Endothelial cell of umbilical vein (primary cell): Measurements from ENCODE around the gene RHOV. TPM values are rescaled to one million over a fixed set of nuclear protein-coding genes. Genes with fewer than 3 reads are reported as not detected.

Experiments used
- BruUV-seq: library from RNA; stranded (reverse); fragments of 400-500 nt; replicated peaks from 2 replicates; lab custom pipeline; 2021; lab: Mats Ljungman, UMichigan
- CTCF ChIA-PET: fragments of 300-600, 350-600 bp; sonication (Branson Sonifier 250); formaldehyde crosslinking; loops from one replicate; lab custom pipeline; 2021; ENCODE audit warnings: antibody characterized with exemption, inconsistent platforms; lab: Charles Lee
- POLR2A ChIA-PET: fragments of 300-600, 350-600 bp; sonication (Branson Sonifier 250); formaldehyde crosslinking; loops from one replicate; lab custom pipeline; 2021; ENCODE audit warnings: antibody characterized with exemption, inconsistent platforms; lab: Charles Lee
- DNase-seq: peaks from one replicate; pipeline ENCODE4 v3.0.0-alpha.2; 2011; ENCODE audit warnings: low read depth, low spot score
- FAIRE-seq: peaks from 2 replicates; lab custom pipeline; 2011; peaks lifted over from hg19 to GRCh38; lab: Jason Lieb, UNC
- H2AFZ ChIP-seq: 2 replicates; pipeline ENCODE4 v1.6.0; 2012; ENCODE audit warnings: low read depth, low read length, control low read depth, inconsistent platforms
- H3K27ac ChIP-seq: 2 replicates; pipeline ENCODE4 v1.5.1; 2011; ENCODE audit warnings: low read depth, mild to moderate bottlenecking, control low read depth, low read length, moderate library complexity; ENCODE audit not compliant: insufficient read depth
- H3K27me3 ChIP-seq, 2 experiments: 2 replicates each; pipeline versions ENCODE4 v1.6.0 to v1.6.1; 2011; ENCODE audit warnings: low read length in 2 of 2, mixed read lengths in 1 of 2; ENCODE audit not compliant: control insufficient read depth in 2 of 2, insufficient read depth in 2 of 2
- H3K36me3 ChIP-seq, 2 experiments: 2 replicates in 1 of 2; 3 replicates in 1 of 2; pipeline ENCODE4 v1.5.1; 2011; ENCODE audit warnings: low read length in 2 of 2, mild to moderate bottlenecking in 1 of 2, moderate library complexity in 1 of 2; ENCODE audit not compliant: control insufficient read depth in 2 of 2, insufficient read depth in 2 of 2; ENCODE audit errors: extremely low read depth in 1 of 2
- H3K4me1 ChIP-seq: 3 replicates; pipeline ENCODE4 v1.5.1; 2011; ENCODE audit warnings: mild to moderate bottlenecking, low read length; ENCODE audit not compliant: control insufficient read depth, insufficient read depth; ENCODE audit errors: extremely low read depth
- H3K4me2 ChIP-seq: 2 replicates; pipeline ENCODE4 v1.6.1; 2011; ENCODE audit warnings: low read length, control low read depth, mixed read lengths; ENCODE audit not compliant: insufficient read depth
- H3K4me3 ChIP-seq, 3 experiments: fragments of 200-600 bp in 1 of 3; sonication (generic), shearing (Covaris generic) in 1 of 3; replicated peaks in 1 of 3; 2 replicates each; pipeline ENCODE4 v1.5.1; 2011 to 2016; ENCODE audit warnings: control low read depth in 3 of 3, low read length in 3 of 3, mild to moderate bottlenecking in 2 of 3, inconsistent platforms in 1 of 3, low read depth in 1 of 3, moderate library complexity in 1 of 3; ENCODE audit not compliant: insufficient read depth in 1 of 3
- H3K79me2 ChIP-seq: 2 replicates; pipeline ENCODE4 v1.6.0; 2012; ENCODE audit warnings: low read length, inconsistent platforms; ENCODE audit not compliant: control insufficient read depth, insufficient read depth
- H3K9ac ChIP-seq: replicated peaks from 2 replicates; pipeline ENCODE3; 2011; ENCODE audit warnings: low read length, control low read depth; ENCODE audit not compliant: insufficient read depth; ENCODE audit errors: extremely low read depth
- H3K9me1 ChIP-seq: replicated peaks from 3 replicates; pipeline ENCODE4 v1.6.0; 2011; ENCODE audit warnings: mild to moderate bottlenecking, low read length; ENCODE audit not compliant: control insufficient read depth, insufficient read depth; ENCODE audit errors: extremely low read depth
- H3K9me3 ChIP-seq: replicated peaks from 2 replicates; pipeline ENCODE4 v1.5.1; 2012; ENCODE audit warnings: low read length, inconsistent platforms; ENCODE audit not compliant: control insufficient read depth, insufficient read depth
- H4K20me1 ChIP-seq: replicated peaks from 2 replicates; pipeline ENCODE3; 2011; ENCODE audit warnings: mild to moderate bottlenecking, low read length; ENCODE audit not compliant: control insufficient read depth, insufficient read depth; ENCODE audit errors: extremely low read depth
- EZH2 ChIP-seq: IDR thresholded peaks from 2 replicates; pipeline ENCODE4 v1.6.1; 2012; ENCODE audit warnings: borderline replicate concordance, low read depth, mild to moderate bottlenecking, moderate library complexity, low read length, inconsistent platforms; ENCODE audit not compliant: severe bottlenecking
- FOS ChIP-seq: IDR thresholded peaks from 2 replicates; pipeline ENCODE4 v1.6.1; 2011; ENCODE audit warnings: mild to moderate bottlenecking, low read length, moderate library complexity, borderline replicate concordance; ENCODE audit not compliant: insufficient read depth
- GATA2 ChIP-seq: IDR thresholded peaks from 2 replicates; pipeline ENCODE4 v1.7.0; 2011; ENCODE audit warnings: low read depth, mild to moderate bottlenecking, moderate library complexity, mixed read lengths, low read length; ENCODE audit not compliant: insufficient read length, insufficient read depth
- JUN ChIP-seq: IDR thresholded peaks from 2 replicates; pipeline ENCODE4 v1.6.1; 2011; ENCODE audit warnings: borderline replicate concordance, low read depth; ENCODE audit not compliant: insufficient read length, insufficient read depth
- MYC ChIP-seq: IDR thresholded peaks from one replicate; pipeline ENCODE4 v1.6.1; 2011; ENCODE audit warnings: mild to moderate bottlenecking, low read depth, low read length
- POLR2A ChIP-seq: IDR thresholded peaks from 2 replicates; pipeline ENCODE4 v1.6.1; 2012; ENCODE audit warnings: low read depth, mild to moderate bottlenecking, control low read depth, low read length
- POLR2AphosphoS5 ChIP-seq: IDR thresholded peaks from 2 replicates; pipeline ENCODE4 v1.6.1; 2012; ENCODE audit warnings: low read depth, mild to moderate bottlenecking, control low read depth, low read length, moderate library complexity; ENCODE audit not compliant: insufficient read depth
- dilution Hi-C: fragments of 300-500 bp; cut with MboI; formaldehyde crosslinking; loops from one replicate; pipeline ENCODE4 v1.15.0; 2019; ENCODE audit warnings: low sequenced_read_pairs; ENCODE audit not compliant: extremely low pct_ligation_motif_present
- intact Hi-C: fragments of 100-400 bp; cut with micrococcal nuclease; formaldehyde crosslinking; loops from one replicate; pipeline ENCODE4 v1.10.0; 2022
- polyA plus RNA-seq, 4 experiments: library from polyadenylated mRNA; depleted of rRNA in 3 of 4; stranded (reverse) in 3 of 4; unstranded in 1 of 4; fragments of >200 nt; gene quantifications; 2 replicates each; pipeline versions ENCODE4 v1.2.1 to v1.2.3, GENCODE V29; 2011 to 2012; ENCODE audit warnings: missing spikeins in 1 of 4
- total RNA-seq: library from RNA; stranded (reverse); gene quantifications from 2 replicates; pipeline ENCODE4 v1.2.3, GENCODE V29; 2021
- TF ChIP-seq, protein P1 (sequence below), 2 donors: IDR thresholded peaks; 1 replicate in 1 of 2; 2 replicates in 1 of 2; pipeline ENCODE4 v1.5.1; 2011; ENCODE audit warnings: low read length in 2 of 2, mild to moderate bottlenecking in 2 of 2, moderate library complexity in 2 of 2, control low read depth in 1 of 2, inconsistent platforms in 1 of 2, low read depth in 1 of 2; ENCODE audit not compliant: insufficient read depth in 1 of 2; ENCODE audit errors: extremely low read depth in 1 of 2
- TF ChIP-seq, protein P2 (sequence below): IDR thresholded peaks from 2 replicates; pipeline ENCODE4 v1.6.1; 2011; ENCODE audit not compliant: insufficient read depth, insufficient read length

The RHOV gene
- total and polyA plus RNA-seq, 2 donors (not counting 3 experiments of a cell fraction or from before 2014, with no cell fraction given), result 0.15 to 0.20 TPM

DNA sequence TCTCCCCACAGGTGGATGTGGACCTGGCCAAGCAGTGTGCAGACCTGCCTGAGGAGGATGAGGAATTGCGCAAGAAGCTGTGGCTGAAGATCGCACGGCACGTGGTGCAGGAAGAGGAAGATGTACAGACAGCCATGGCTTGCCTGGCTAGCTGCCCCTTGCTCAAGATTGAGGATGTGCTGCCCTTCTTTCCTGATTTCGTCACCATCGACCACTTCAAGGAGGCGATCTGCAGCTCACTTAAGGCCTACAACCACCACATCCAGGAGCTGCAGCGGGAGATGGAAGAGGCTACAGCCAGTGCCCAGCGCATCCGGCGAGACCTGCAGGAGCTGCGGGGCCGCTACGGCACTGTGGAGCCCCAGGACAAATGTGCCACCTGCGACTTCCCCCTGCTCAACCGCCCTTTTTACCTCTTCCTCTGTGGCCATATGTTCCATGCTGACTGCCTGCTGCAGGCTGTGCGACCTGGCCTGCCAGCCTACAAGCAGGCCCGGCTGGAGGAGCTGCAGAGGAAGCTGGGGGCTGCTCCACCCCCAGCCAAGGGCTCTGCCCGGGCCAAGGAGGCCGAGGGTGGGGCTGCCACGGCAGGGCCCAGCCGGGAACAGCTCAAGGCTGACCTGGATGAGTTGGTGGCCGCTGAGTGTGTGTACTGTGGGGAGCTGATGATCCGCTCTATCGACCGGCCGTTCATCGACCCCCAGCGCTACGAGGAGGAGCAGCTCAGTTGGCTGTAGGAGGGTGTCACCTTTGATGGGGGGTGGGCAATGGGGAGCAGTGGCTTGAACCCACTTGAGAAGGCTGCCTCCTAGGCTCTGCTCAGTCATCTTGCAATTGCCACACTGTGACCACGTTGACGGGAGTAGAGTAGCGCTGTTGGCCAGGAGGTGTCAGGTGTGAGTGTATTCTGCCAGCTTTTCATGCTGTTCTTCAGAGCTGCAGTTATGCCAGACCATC is 28.8 kb upstream of the RHOV start:
- Histone ChIP-seq H3K9me1 (no peaks in the 10 kb centered on the region), H3K27me3 (no peaks in the 10 kb centered on the region), H3K9me3 (no peaks in the 10 kb centered on the region), H3K4me1 (peaks cover 28% of the 10 kb centered on the region), H3K27ac (no peak overlapping the region), H2AFZ (no peak overlapping the region), H3K79me2 (peaks cover 10% of the 10 kb centered on the region), H3K4me2 (no peak overlapping the region), H3K4me3 (no peak overlapping the region), H3K9ac (no peak overlapping the region), H3K36me3 (peaks cover 8 to 39% of the 10 kb centered on the region in 2 experiments), H4K20me1 (no peaks in the 10 kb centered on the region)
- ChIA-PET CTCF (interaction anchor here (0.6 to 11.3 kb wide), 24 partner anchors 8 to 430 kb away, joined by 3 to 405 read pairs (median 8); partner anchors contain the start of genes CHAC1, DLL4, NUSAP1 and OIP5), POLR2A (no interaction called here)
- BruUV-seq, result no TSS peak
- no peak for DNase-seq
- intact Hi-C loops, result no loop called here
- dilution Hi-C loops, result loop anchor here (10.0 kb wide), 1 partner anchor 112 kb away; no protein-coding TSS in a partner anchor
- TF ChIP-seq GATA2 (no peak), POLR2A (no peak), JUN (no peak), FOS (no peak), EZH2 (no peak), POLR2AphosphoS5 (no peak), MYC (no peak)
- TF ChIP-seq, protein P1, sequence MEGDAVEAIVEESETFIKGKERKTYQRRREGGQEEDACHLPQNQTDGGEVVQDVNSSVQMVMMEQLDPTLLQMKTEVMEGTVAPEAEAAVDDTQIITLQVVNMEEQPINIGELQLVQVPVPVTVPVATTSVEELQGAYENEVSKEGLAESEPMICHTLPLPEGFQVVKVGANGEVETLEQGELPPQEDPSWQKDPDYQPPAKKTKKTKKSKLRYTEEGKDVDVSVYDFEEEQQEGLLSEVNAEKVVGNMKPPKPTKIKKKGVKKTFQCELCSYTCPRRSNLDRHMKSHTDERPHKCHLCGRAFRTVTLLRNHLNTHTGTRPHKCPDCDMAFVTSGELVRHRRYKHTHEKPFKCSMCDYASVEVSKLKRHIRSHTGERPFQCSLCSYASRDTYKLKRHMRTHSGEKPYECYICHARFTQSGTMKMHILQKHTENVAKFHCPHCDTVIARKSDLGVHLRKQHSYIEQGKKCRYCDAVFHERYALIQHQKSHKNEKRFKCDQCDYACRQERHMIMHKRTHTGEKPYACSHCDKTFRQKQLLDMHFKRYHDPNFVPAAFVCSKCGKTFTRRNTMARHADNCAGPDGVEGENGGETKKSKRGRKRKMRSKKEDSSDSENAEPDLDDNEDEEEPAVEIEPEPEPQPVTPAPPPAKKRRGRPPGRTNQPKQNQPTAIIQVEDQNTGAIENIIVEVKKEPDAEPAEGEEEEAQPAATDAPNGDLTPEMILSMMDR (IDR thresholded peaks at IDR 0.05; ENCODE audit: extremely low read depth in 1 of 2, insufficient read depth in 1 of 2, low read depth in 1 of 2, low read length in 2 of 2), result no peak
- TF ChIP-seq, protein P2, sequence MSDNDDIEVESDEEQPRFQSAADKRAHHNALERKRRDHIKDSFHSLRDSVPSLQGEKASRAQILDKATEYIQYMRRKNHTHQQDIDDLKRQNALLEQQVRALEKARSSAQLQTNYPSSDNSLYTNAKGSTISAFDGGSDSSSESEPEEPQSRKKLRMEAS, result no peak
- no peak for FAIRE-seq
